GM23338 (cell line): ENCODE data around the gene ID2.

ENCODE experiments used
- CREB1 ChIP-seq: fragments of 250-450 bp; sonication (Bioruptor Pico); IDR thresholded peaks from 2 replicates; pipeline ENCODE4 v1.5.0; 2020; ENCODE audit warnings: low read depth, mild to moderate bottlenecking, moderate library complexity
- CTCF ChIP-seq, 2 experiments: fragments of 200-600 bp in 1 of 2; sonication (generic) in 1 of 2; conservative IDR thresholded peaks; 2 replicates each; pipeline versions ENCODE4 v1.5.1 to v1.6.1; 2016 to 2017; ENCODE audit warnings: antibody characterized with exemption in 2 of 2, low read depth in 2 of 2, mild to moderate bottlenecking in 2 of 2, moderate library complexity in 1 of 2
- ETS1 ChIP-seq: IDR thresholded peaks from 2 replicates; pipeline ENCODE4 v1.6.1; 2016; ENCODE audit warnings: antibody characterized with exemption
- EZH2 ChIP-seq: fragments of 200-600 bp; sonication (generic); IDR thresholded peaks from one replicate; pipeline ENCODE4 v1.8.0; 2017; ENCODE audit warnings: antibody characterized with exemption, mild to moderate bottlenecking, low read depth; ENCODE audit not compliant: unreplicated experiment
- EZH2phosphoT487 ChIP-seq: fragments of 200-600 bp; sonication (generic); IDR thresholded peaks from one replicate; pipeline ENCODE4 v1.8.1; 2018; ENCODE audit warnings: antibody characterized with exemption; ENCODE audit not compliant: unreplicated experiment
- NANOG ChIP-seq: IDR thresholded peaks from 2 replicates; pipeline ENCODE4 v1.6.1; 2016; ENCODE audit warnings: antibody characterized with exemption, borderline replicate concordance
- POLR2AphosphoS5 ChIP-seq: IDR thresholded peaks from 2 replicates; pipeline ENCODE4 v1.6.1; 2016; ENCODE audit warnings: antibody characterized with exemption, low read depth
- REST ChIP-seq: IDR thresholded peaks from one replicate; pipeline ENCODE4 v1.6.1; 2018; ENCODE audit warnings: antibody characterized with exemption; ENCODE audit not compliant: unreplicated experiment
- ZNF331 ChIP-seq: fragments of 250-450 bp; sonication (Bioruptor Pico); IDR thresholded peaks from 2 replicates; pipeline ENCODE4 v1.5.0; 2020; ENCODE audit warnings: low read depth, mild to moderate bottlenecking, moderate library complexity

- TF ChIP-seq CTCF (conservative IDR thresholded peaks at IDR 0.05; ENCODE audit: low read depth in 2 of 2) (no peak), POLR2AphosphoS5 (no peak), ZNF331 (no peak), ETS1 (no peak), EZH2 (no peak), REST (no peak), EZH2phosphoT487 (no peak), CREB1 (CRISPR knock-in tag) (no peak), NANOG (no peak)
Measured at GRCh38 chr2:8701681-8702379, 20.0 kb downstream of the ID2 start.
